ENCODE results near the gene MINDY4.

DNA sequence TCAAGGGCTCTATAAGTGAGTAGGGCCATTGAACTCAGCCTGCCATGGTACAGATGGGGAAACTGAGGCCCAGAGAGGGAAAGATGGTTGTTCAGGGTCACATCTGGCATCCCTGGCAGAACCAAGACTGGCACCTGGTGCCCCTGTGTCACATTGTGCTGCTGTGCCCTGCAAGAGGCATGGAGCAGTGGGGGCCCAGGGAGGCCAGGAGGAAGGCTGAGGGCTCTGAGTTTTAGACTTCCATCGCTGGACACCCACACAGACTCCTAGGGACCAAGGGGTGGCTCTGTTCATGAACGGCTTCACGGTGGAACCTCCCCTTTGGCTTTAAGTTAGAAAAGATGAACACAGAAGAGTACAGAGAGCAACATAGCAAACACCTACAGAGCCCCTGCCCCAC lies 73.7 kb downstream of the MINDY4 start:
- TF ChIP-seq, protein P1, sequence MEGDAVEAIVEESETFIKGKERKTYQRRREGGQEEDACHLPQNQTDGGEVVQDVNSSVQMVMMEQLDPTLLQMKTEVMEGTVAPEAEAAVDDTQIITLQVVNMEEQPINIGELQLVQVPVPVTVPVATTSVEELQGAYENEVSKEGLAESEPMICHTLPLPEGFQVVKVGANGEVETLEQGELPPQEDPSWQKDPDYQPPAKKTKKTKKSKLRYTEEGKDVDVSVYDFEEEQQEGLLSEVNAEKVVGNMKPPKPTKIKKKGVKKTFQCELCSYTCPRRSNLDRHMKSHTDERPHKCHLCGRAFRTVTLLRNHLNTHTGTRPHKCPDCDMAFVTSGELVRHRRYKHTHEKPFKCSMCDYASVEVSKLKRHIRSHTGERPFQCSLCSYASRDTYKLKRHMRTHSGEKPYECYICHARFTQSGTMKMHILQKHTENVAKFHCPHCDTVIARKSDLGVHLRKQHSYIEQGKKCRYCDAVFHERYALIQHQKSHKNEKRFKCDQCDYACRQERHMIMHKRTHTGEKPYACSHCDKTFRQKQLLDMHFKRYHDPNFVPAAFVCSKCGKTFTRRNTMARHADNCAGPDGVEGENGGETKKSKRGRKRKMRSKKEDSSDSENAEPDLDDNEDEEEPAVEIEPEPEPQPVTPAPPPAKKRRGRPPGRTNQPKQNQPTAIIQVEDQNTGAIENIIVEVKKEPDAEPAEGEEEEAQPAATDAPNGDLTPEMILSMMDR (IDR thresholded peaks at IDR 0.05), result no peak
- TF ChIP-seq POLR2A (IDR thresholded peaks at IDR 0.05) (no peak), POLR2AphosphoS5 (IDR thresholded peaks at IDR 0.05) (no peak)
